H1 (cell line): ENCODE results near the gene NANOS2. TPM values are rescaled to one million over a fixed set of nuclear protein-coding genes. Genes with fewer than 3 reads are reported as not detected.

Experiments used
- CTCF ChIA-PET: fragments of 300-600 bp; sonication (Branson Sonifier 250); formaldehyde crosslinking; loops from one replicate; lab custom pipeline; 2021; ENCODE audit not compliant: partially characterized antibody; lab: Charles Lee
- POLR2A ChIA-PET: fragments of 300-600 bp; sonication (Branson Sonifier 250); formaldehyde crosslinking; loops from one replicate; lab custom pipeline; 2021; ENCODE audit warnings: inconsistent platforms; ENCODE audit not compliant: partially characterized antibody; lab: Charles Lee
- DNase-seq, 2 experiments: peaks; one replicate each; pipeline versions ENCODE4 v3.0.0 to v3.0.0-alpha.2; 2010 to 2022; ENCODE audit warnings: low spot score in 2 of 2, low read depth in 1 of 2, mixed read lengths in 1 of 2
- FAIRE-seq: peaks from 2 replicates; lab custom pipeline; 2011; peaks lifted over from hg19 to GRCh38; lab: Jason Lieb, UNC
- H2AFZ ChIP-seq: 2 replicates; pipeline ENCODE4 v1.8.1; 2012; ENCODE audit warnings: low read length, inconsistent platforms
- H2AK5ac ChIP-seq: 2 replicates; pipeline ENCODE4 v1.6.1; 2013; ENCODE audit warnings: low read depth, low read length
- H2BK120ac ChIP-seq: replicated peaks from 2 replicates; pipeline ENCODE3; 2013; ENCODE audit warnings: low read depth, low read length, inconsistent platforms
- H2BK12ac ChIP-seq: 2 replicates; pipeline ENCODE4 v1.6.1; 2013; ENCODE audit warnings: low read depth, low read length
- H2BK15ac ChIP-seq: 2 replicates; pipeline ENCODE4 v1.6.1; 2013; ENCODE audit warnings: low read length
- H2BK20ac ChIP-seq: 2 replicates; pipeline ENCODE4 v1.6.1; 2013; ENCODE audit warnings: low read length
- H2BK5ac ChIP-seq: 2 replicates; pipeline ENCODE4 v1.6.1; 2013; ENCODE audit warnings: low read depth, low read length
- H3K14ac ChIP-seq: 2 replicates; pipeline ENCODE4 v1.6.1; 2013; ENCODE audit warnings: inconsistent platforms; ENCODE audit not compliant: insufficient read length
- H3K18ac ChIP-seq: 2 replicates; pipeline ENCODE4 v1.6.1; 2013; ENCODE audit warnings: low read length; ENCODE audit errors: extremely low read depth
- H3K23ac ChIP-seq: 2 replicates; pipeline ENCODE4 v1.6.1; 2013; ENCODE audit warnings: inconsistent platforms; ENCODE audit not compliant: insufficient read length
- H3K23me2 ChIP-seq: 2 replicates; pipeline ENCODE4 v1.6.1; 2013; ENCODE audit warnings: low read depth, low read length
- H3K27ac ChIP-seq: 2 replicates; pipeline ENCODE4 v1.6.1; 2011; ENCODE audit warnings: low read depth, low read length, inconsistent platforms
- H3K27me3 ChIP-seq, 4 experiments: replicated peaks in 1 of 4; 1 replicate in 1 of 4; 2 replicates in 3 of 4; pipeline versions ENCODE4 v1.6.1 to v1.8.1; 2011 to 2013; ENCODE audit warnings: low read length in 3 of 4, mild to moderate bottlenecking in 3 of 4, inconsistent platforms in 2 of 4, mixed read lengths in 2 of 4, moderate library complexity in 1 of 4; ENCODE audit not compliant: control insufficient read depth in 3 of 4, insufficient read depth in 3 of 4; ENCODE audit errors: extremely low read depth in 1 of 4
- H3K36me3 ChIP-seq, 4 experiments: 2 replicates each; pipeline versions ENCODE4 v1.6.1 to v1.8.1; 2011 to 2013; ENCODE audit warnings: mild to moderate bottlenecking in 4 of 4, low read length in 3 of 4, moderate library complexity in 2 of 4, control low read depth in 1 of 4, inconsistent platforms in 1 of 4; ENCODE audit not compliant: insufficient read depth in 4 of 4, control insufficient read depth in 2 of 4
- H3K4ac ChIP-seq: replicated peaks from 2 replicates; pipeline ENCODE3; 2013; ENCODE audit warnings: low read length, low read depth, mixed read lengths, inconsistent platforms; ENCODE audit not compliant: insufficient read length
- H3K4me1 ChIP-seq, 4 experiments: replicated peaks in 1 of 4; 1 replicate in 1 of 4; 2 replicates in 3 of 4; pipeline versions ENCODE4 v1.6.1 to v1.8.1; 2011 to 2013; ENCODE audit warnings: low read length in 3 of 4, inconsistent platforms in 2 of 4, mixed read lengths in 1 of 4; ENCODE audit not compliant: insufficient read depth in 4 of 4, control insufficient read depth in 3 of 4
- H3K4me2 ChIP-seq, 2 experiments: 2 replicates each; pipeline versions ENCODE4 v1.6.1 to v1.8.1; 2011 to 2013; ENCODE audit warnings: low read depth in 2 of 2, low read length in 2 of 2, control low read depth in 1 of 2, inconsistent platforms in 1 of 2, mild to moderate bottlenecking in 1 of 2; ENCODE audit not compliant: insufficient read depth in 1 of 2
- H3K4me3 ChIP-seq, 4 experiments: fragments of 200-600, 300-600 bp in 1 of 4; sonication (generic), shearing (Covaris generic), sonication (Bioruptor Twin) in 1 of 4; 2 replicates each; pipeline versions ENCODE4 v1.5.1 to v1.8.1; 2011 to 2016; ENCODE audit warnings: low read length in 4 of 4, low read depth in 3 of 4, control low read depth in 2 of 4, inconsistent platforms in 2 of 4, mild to moderate bottlenecking in 2 of 4, mixed read lengths in 1 of 4, moderate library complexity in 1 of 4; ENCODE audit not compliant: insufficient read depth in 2 of 4; ENCODE audit errors: extremely low read depth in 1 of 4
- H3K56ac ChIP-seq: replicated peaks from 2 replicates; pipeline ENCODE3; 2013; ENCODE audit warnings: low read depth, mild to moderate bottlenecking, mixed read lengths, low read length, inconsistent platforms; ENCODE audit not compliant: insufficient read length
- H3K79me1 ChIP-seq: 2 replicates; pipeline ENCODE4 v1.6.1; 2013; ENCODE audit warnings: low read depth, low read length, control low read depth
- H3K79me2 ChIP-seq, 2 experiments: 2 replicates each; pipeline versions ENCODE4 v1.6.1 to v1.8.1; 2012 to 2013; ENCODE audit warnings: low read length in 2 of 2, mild to moderate bottlenecking in 2 of 2, inconsistent platforms in 1 of 2; ENCODE audit not compliant: insufficient read depth in 2 of 2, control insufficient read depth in 1 of 2
- H3K9ac ChIP-seq, 4 experiments: replicated peaks in 1 of 4; 1 replicate in 1 of 4; 2 replicates in 3 of 4; pipeline versions ENCODE4 v1.6.1 to v1.8.1; 2011 to 2013; ENCODE audit warnings: low read depth in 3 of 4, low read length in 3 of 4, control low read depth in 2 of 4, mild to moderate bottlenecking in 2 of 4, moderate library complexity in 2 of 4, inconsistent platforms in 1 of 4; ENCODE audit errors: extremely low read depth in 1 of 4
- H3K9me3 ChIP-seq, 2 experiments: 2 replicates each; pipeline versions ENCODE4 v1.6.1 to v1.8.1; 2012 to 2013; ENCODE audit warnings: mild to moderate bottlenecking in 2 of 2, moderate library complexity in 2 of 2, control low read depth in 1 of 2, inconsistent platforms in 1 of 2, low read depth in 1 of 2, low read length in 1 of 2, mixed read lengths in 1 of 2; ENCODE audit not compliant: insufficient read depth in 2 of 2
- H4K20me1 ChIP-seq, 2 experiments: replicated peaks in 1 of 2; 2 replicates each; pipeline versions ENCODE3 to v1.8.1; 2011 to 2013; ENCODE audit warnings: inconsistent platforms in 2 of 2, low read length in 2 of 2, mild to moderate bottlenecking in 1 of 2; ENCODE audit not compliant: insufficient read depth in 2 of 2, control insufficient read depth in 1 of 2
- H4K5ac ChIP-seq: 2 replicates; pipeline ENCODE4 v1.6.1; 2013; ENCODE audit warnings: low read length, low read depth, mixed read lengths, inconsistent platforms; ENCODE audit not compliant: insufficient read length
- H4K8ac ChIP-seq: 2 replicates; pipeline ENCODE4 v1.8.0; 2013; ENCODE audit warnings: mild to moderate bottlenecking, moderate library complexity, low read length, inconsistent platforms; ENCODE audit not compliant: insufficient read depth; ENCODE audit errors: extremely low read depth
- H4K91ac ChIP-seq: replicated peaks from 2 replicates; pipeline ENCODE3; 2013; ENCODE audit warnings: low read length, mixed read lengths, inconsistent platforms; ENCODE audit not compliant: insufficient read length
- ATF2 ChIP-seq: IDR thresholded peaks from 2 replicates; pipeline ENCODE4 v1.6.1; 2012; ENCODE audit warnings: low read length, inconsistent platforms
- BACH1 ChIP-seq: IDR thresholded peaks from 2 replicates; pipeline ENCODE4 v1.6.1; 2012; ENCODE audit warnings: low read length, improper control_type of control experiment
- CBX8 ChIP-seq: fragments of 300-800, 300-1000 bp; sonication (generic); IDR thresholded peaks from 2 replicates; pipeline ENCODE4 v1.7.1; 2016; ENCODE audit warnings: low read depth, low read length, borderline replicate concordance
- EZH2 ChIP-seq: fragments of 200-600 bp; sonication (generic); IDR thresholded peaks from 2 replicates; pipeline ENCODE4 v1.7.1; 2012; ENCODE audit warnings: low read depth, mild to moderate bottlenecking, moderate library complexity, low read length, inconsistent platforms; ENCODE audit not compliant: severe bottlenecking
- HDAC6 ChIP-seq: IDR thresholded peaks from one replicate; pipeline ENCODE4 v1.7.1; 2012; ENCODE audit warnings: low read depth, mild to moderate bottlenecking, inconsistent platforms, low read length, moderate library complexity
- KDM1A ChIP-seq: fragments of 200-600, 300-600 bp; sonication (generic); IDR thresholded peaks from 2 replicates; pipeline ENCODE4 v1.7.1; 2016; ENCODE audit warnings: mild to moderate bottlenecking, low read length, borderline replicate concordance
- KDM4A ChIP-seq: IDR thresholded peaks from one replicate; pipeline ENCODE4 v1.7.1; 2012; ENCODE audit warnings: low read depth, mild to moderate bottlenecking, moderate library complexity, low read length, inconsistent platforms; ENCODE audit not compliant: severe bottlenecking
- NRF1 ChIP-seq: IDR thresholded peaks from 2 replicates; pipeline ENCODE4 v1.6.1; 2011; ENCODE audit warnings: mild to moderate bottlenecking, low read depth, low read length, improper control_type of control experiment
- RFX5 ChIP-seq: IDR thresholded peaks from 2 replicates; pipeline ENCODE4 v1.6.1; 2011; ENCODE audit warnings: low read depth, low read length, improper control_type of control experiment, borderline replicate concordance
- SIN3A ChIP-seq, 2 experiments: IDR thresholded peaks in 1 of 2; conservative IDR thresholded peaks in 1 of 2; 2 replicates each; pipeline ENCODE4 v1.6.1; 2011 to 2012; ENCODE audit warnings: low read length in 2 of 2, improper control_type of control experiment in 1 of 2, low read depth in 1 of 2, mild to moderate bottlenecking in 1 of 2
- WGBS, 2 experiments: shearing (Covaris generic) in 1 of 2; methylation state at CpG; one replicate each; pipeline versions ENCODE4 v1.1.6 to v1.1.7; 2013 to 2015; ENCODE audit warnings: low lambda C conversion rate in 2 of 2, mixed read lengths in 2 of 2, inconsistent platforms in 1 of 2, low coverage in 1 of 2, missing lambda C conversion rate in 1 of 2; ENCODE audit not compliant: insufficient replicate concordance in 2 of 2, insufficient coverage in 1 of 2, insufficient read length in 1 of 2; ENCODE audit errors: extremely low coverage in 1 of 2, missing lambda C conversion rate in 1 of 2; 5-methylcytosine and 5-hydroxymethylcytosine counted together
- polyA plus RNA-seq, 7 experiments: library from polyadenylated mRNA; depleted of rRNA in 3 of 7; stranded (reverse) in 5 of 7; unstranded in 2 of 7; fragments of >200 nt in 5 of 7; fragments of 200-250 nt in 2 of 7; gene quantifications; 1 replicate in 5 of 7; 2 replicates in 1 of 7; 4 replicates in 1 of 7; pipeline versions ENCODE4 v1.2.1 to v1.2.3, GENCODE V29; 2011 to 2013; ENCODE audit warnings: missing spikeins in 2 of 7, mixed read lengths in 2 of 7
- total RNA-seq: library from RNA; stranded (reverse); fragmentation: NEBNext Ultra II Directional; extraction: Animal tissue kit (Norgen Biotek cat#: 25700); gene quantifications from 2 replicates; pipeline ENCODE4 v1.2.1, GENCODE V29; 2021

Gene NANOS2
- total and polyA plus RNA-seq, 2 of the 8 experiments (the other 6 are each of a cell fraction or from before 2014, with no cell fraction given): 0.20 TPM; not detected in 1

- H3K4me2 ChIP-seq: peak overlapping the region; percentile 83 to 95
- H3K27me3 ChIP-seq: peaks cover 0 to 16% (median 11%) of the 10 kb centered on the region in 4 experiments; a peak in 6 of 7 replicates
- H3K4me3 ChIP-seq: peak overlapping the region; percentile 58 to 74 (median 66)
- peaks cover 3% of the 10 kb centered on the region; the same call in 1 of the 2 replicates for H3K79me1 ChIP-seq
- H3K14ac ChIP-seq: no peak overlapping the region
- H3K4ac ChIP-seq: no peak overlapping the region
- H2BK20ac ChIP-seq: no peak overlapping the region
- no peak overlapping the region for H2BK120ac ChIP-seq
- H3K18ac ChIP-seq: no peak overlapping the region; the same call in 1 of the 2 replicates
- no peak overlapping the region for H4K5ac ChIP-seq
- H3K79me2 ChIP-seq: no peaks in the 10 kb centered on the region
- ChIA-PET CTCF (interaction anchor here (0.7 to 3.2 kb wide), 8 partner anchors 9 to 107 kb away, joined by 3 to 11 read pairs (median 6); no protein-coding TSS in a partner anchor), POLR2A (interaction anchor here (0.7 to 3.4 kb wide), 8 partner anchors 9 to 84 kb away, joined by 3 to 21 read pairs (median 4); partner anchors contain the start of gene IRF2BP1)
- peak overlapping the region; percentile 30 for H3K56ac ChIP-seq
- no peak overlapping the region for H2BK15ac ChIP-seq
- H4K91ac ChIP-seq: peak overlapping the region; percentile 96
- H2AK5ac ChIP-seq: no peak overlapping the region
- no peaks in the 10 kb centered on the region for H3K9me3 ChIP-seq
- 0 out of 2 replicates have a peak overlapping the region, but pooled peaks have one; percentile 68 for H2BK12ac ChIP-seq
- peaks cover 22% of the 10 kb centered on the region; the same call in 1 of the 2 replicates for H3K23me2 ChIP-seq
- peaks cover 0 to 8% (median 2%) of the 10 kb centered on the region in 4 experiments; a peak in 3 of 8 replicates for H3K36me3 ChIP-seq
- 0 out of 7 replicates have a peak overlapping the region, but pooled peaks of 1 of the 4 experiments have one; percentile 29 for H3K9ac ChIP-seq
- H3K23ac ChIP-seq: no peak overlapping the region
- H3K4me1 ChIP-seq: peaks cover 0 to 2% (median under 1%) of the 10 kb centered on the region in 4 experiments; a peak in 3 of 7 replicates
- no peak overlapping the region for H2AFZ ChIP-seq
- no peak for DNase-seq
- 0% methylated on average over 40 of the region's 69 CpGs; no CpG with 5 or more reads in 1 of the 2 experiments for WGBS, 2 experiments
- H3K27ac ChIP-seq: no peak overlapping the region
- H2BK5ac ChIP-seq: no peak overlapping the region
- peaks cover 2 to 10% of the 10 kb centered on the region in 2 experiments for H4K20me1 ChIP-seq
- H4K8ac ChIP-seq: peak overlapping the region; percentile 89; the same call in 1 of the 2 replicates
- no peak for FAIRE-seq
- TF ChIP-seq EZH2: peak; percentile 64
- no peak for TF ChIP-seq RFX5
- TF ChIP-seq KDM4A: peak; percentile 74
- no peak for TF ChIP-seq NRF1
- TF ChIP-seq ATF2: no peak
- no peak for TF ChIP-seq CBX8
- no peak for TF ChIP-seq HDAC6
- no peak; the same call in 1 of the 2 replicates for TF ChIP-seq KDM1A
- no peak for TF ChIP-seq SIN3A (conservative IDR thresholded peaks at IDR 0.05 in 1 of 2, IDR thresholded peaks at IDR 0.05 in 1 of 2; ENCODE audit: low read depth in 1 of 2, low read length in 2 of 2)
- TF ChIP-seq BACH1: no peak
Measured at GRCh38 chr19:45901432-45901911, 13.1 kb downstream of the NANOS2 start.
